ENCODE data around the gene ING5. TPM values are rescaled to one million over a fixed set of nuclear protein-coding genes. Genes with fewer than 3 reads are reported as not detected.

The ING5 gene
- total RNA-seq, 4 donors from 2014 or later: 12.1 to 33.9 (median 27.5) TPM

- Histone ChIP-seq H3K4me1 (peaks cover 0 to 5% of the 10 kb centered on the region in 2 donors), H3K36me3 (peaks cover 0 to 72% of the 10 kb centered on the region in 2 donors), H3K4me3 (no peak overlapping the region), H3K9me3 (no peaks in the 10 kb centered on the region), H3K27me3 (no peaks in the 10 kb centered on the region), H3K27ac (no peak overlapping the region)
- intact Hi-C loops (cut with DNase I; ENCODE audit: low total_unique reads) (no loop called here), in situ Hi-C loops (cut with MboI; ENCODE audit: low sequenced_read_pairs in 4 of 4) (no loop called here)
- no peak for ATAC-seq
- TF ChIP-seq CTCF (IDR thresholded peaks at IDR 0.05 in 4 of 5, conservative IDR thresholded peaks at IDR 0.05 in 1 of 5): no peak
- no peak for TF ChIP-seq POLR2A (IDR thresholded peaks at IDR 0.05)
- no peak for DNase-seq
Observed at GRCh38 chr2:241654551-241654950, 47.3 kb upstream of the ING5 start.

GRCh38 chr2:241655516-241656189 lies 46.2 kb upstream of the ING5 start:
- Histone ChIP-seq H3K9me3 (no peaks in the 10 kb centered on the region), H3K36me3 (peaks cover 0 to 83% of the 10 kb centered on the region in 2 donors), H3K4me3 (no peak overlapping the region), H3K27ac (no peak overlapping the region), H3K27me3 (no peaks in the 10 kb centered on the region), H3K4me1 (no peaks in the 10 kb centered on the region)
- intact Hi-C loops (cut with DNase I; ENCODE audit: low total_unique reads): no loop called here
- no peak for ATAC-seq
- in situ Hi-C loops (cut with MboI; ENCODE audit: low sequenced_read_pairs in 4 of 4): no loop called here
- no peak for DNase-seq
- TF ChIP-seq CTCF (IDR thresholded peaks at IDR 0.05 in 4 of 5, conservative IDR thresholded peaks at IDR 0.05 in 1 of 5): no peak
- no peak for TF ChIP-seq POLR2A (IDR thresholded peaks at IDR 0.05)

- DNase-seq: no peak
- in situ Hi-C loops (cut with MboI; ENCODE audit: low sequenced_read_pairs in 4 of 4) (no loop called here), intact Hi-C loops (cut with DNase I; ENCODE audit: low total_unique reads) (no loop called here)
- no peak for TF ChIP-seq CTCF (IDR thresholded peaks at IDR 0.05 in 4 of 5, conservative IDR thresholded peaks at IDR 0.05 in 1 of 5)
- TF ChIP-seq POLR2A (IDR thresholded peaks at IDR 0.05): no peak
- H3K4me3 ChIP-seq: no peak overlapping the region
- H3K27ac ChIP-seq: no peak overlapping the region
- H3K36me3 ChIP-seq: peaks cover 0 to 88% of the 10 kb centered on the region in 2 donors
- no peak for ATAC-seq
- H3K9me3 ChIP-seq: no peaks in the 10 kb centered on the region
- no peaks in the 10 kb centered on the region for H3K27me3 ChIP-seq
- no peaks in the 10 kb centered on the region for H3K4me1 ChIP-seq
Observed at GRCh38 chr2:241656190-241656741, 45.6 kb upstream of the ING5 start.

- Histone ChIP-seq H3K36me3 (peaks cover 0 to 83% of the 10 kb centered on the region in 2 donors), H3K4me1 (no peaks in the 10 kb centered on the region), H3K27ac (no peak overlapping the region), H3K27me3 (no peaks in the 10 kb centered on the region), H3K9me3 (no peaks in the 10 kb centered on the region), H3K4me3 (no peak overlapping the region)
- in situ Hi-C loops (cut with MboI; ENCODE audit: low sequenced_read_pairs in 4 of 4): no loop called here
- DNase-seq: no peak
- TF ChIP-seq POLR2A (IDR thresholded peaks at IDR 0.05): no peak
- no peak for TF ChIP-seq CTCF (IDR thresholded peaks at IDR 0.05 in 4 of 5, conservative IDR thresholded peaks at IDR 0.05 in 1 of 5)
- no peak for ATAC-seq
- intact Hi-C loops (cut with DNase I; ENCODE audit: low total_unique reads): loop anchor here (2.0 kb wide), 1 partner anchor 807 kb away; no protein-coding TSS in a partner anchor
Observed at GRCh38 chr2:241657786-241658254, 44.0 kb upstream of the ING5 start.

Measured in gastrocnemius medialis (tissue), 4 donors.